COLO829 (cell line): ENCODE results near the gene GLP1R.

ENCODE experiments used
- DNase-seq: peaks from one replicate; pipeline ENCODE4 v3.0.0; 2012; ENCODE audit warnings: low spot score

The GLP1R gene

GRCh38 chr6:39062014-39062740 lies 13.6 kb downstream of the GLP1R start:
- no peak for DNase-seq

DNA sequence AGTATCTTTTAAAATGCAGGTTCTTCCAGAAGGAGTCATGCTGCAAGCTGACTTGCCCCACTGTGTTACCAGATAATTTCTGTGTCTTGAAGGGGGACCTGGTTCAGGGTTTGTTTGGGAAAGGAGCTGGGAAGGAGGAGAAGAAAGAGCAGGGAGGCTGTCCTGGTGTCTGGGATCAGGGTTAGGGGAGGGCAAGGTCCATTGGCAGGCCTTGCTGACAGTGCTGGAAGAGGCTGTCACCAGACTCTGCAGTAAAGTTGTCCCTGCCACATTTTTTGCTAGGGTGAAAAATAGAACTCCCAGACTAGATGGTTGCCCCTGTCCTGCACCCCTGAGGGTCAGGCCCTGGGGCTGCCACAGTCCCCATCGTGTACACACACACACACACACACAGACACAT lies 14.9 kb downstream of the GLP1R start:
- DNase-seq = no peak

GRCh38 chr6:39065561-39065960 lies 17.0 kb downstream of the GLP1R start:
- DNase-seq = no peak

GRCh38 chr6:39068391-39068790 lies 19.8 kb downstream of the GLP1R start:
- DNase-seq = no peak

- no peak for DNase-seq
Measured at GRCh38 chr6:39072830-39073229, 24.2 kb downstream of the GLP1R start.

DNA sequence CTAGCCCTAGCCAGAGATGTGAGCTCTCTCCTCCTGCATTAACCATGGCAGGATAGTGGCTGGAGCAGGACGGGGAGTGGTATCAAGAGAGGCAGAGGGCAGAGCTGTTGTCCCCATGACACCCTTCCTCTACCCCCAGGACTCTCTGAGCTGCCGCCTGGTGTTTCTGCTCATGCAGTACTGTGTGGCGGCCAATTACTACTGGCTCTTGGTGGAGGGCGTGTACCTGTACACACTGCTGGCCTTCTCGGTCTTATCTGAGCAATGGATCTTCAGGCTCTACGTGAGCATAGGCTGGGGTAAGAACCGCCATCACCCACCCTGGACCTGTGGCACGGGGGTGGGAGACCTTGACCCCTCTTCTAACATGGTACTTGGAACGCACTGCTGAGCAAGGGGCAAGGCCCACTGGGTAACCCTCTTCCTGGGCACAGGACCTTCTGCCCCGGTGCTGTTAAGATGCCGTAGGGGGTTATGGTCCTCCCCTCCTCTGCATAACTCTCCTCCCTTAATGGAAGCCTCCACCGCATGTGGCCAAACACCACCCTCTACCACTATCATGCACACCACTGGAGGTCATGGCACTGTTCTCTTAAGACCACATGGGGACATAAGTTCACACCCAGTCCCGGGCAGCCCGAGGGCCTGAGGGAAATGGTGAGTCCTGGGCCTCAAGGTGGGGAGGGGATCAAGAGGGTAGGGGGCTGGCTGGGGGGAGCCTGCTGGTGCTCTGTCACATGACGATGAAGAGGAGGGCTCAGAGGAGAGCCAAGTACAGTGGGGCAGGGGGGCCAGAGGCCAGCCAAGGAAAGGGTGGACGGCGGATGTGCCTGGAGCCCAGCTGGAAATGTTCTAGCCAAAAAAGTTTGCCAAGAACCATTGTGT lies 25.1 kb downstream of the GLP1R start:
- DNase-seq = no peak

DNA sequence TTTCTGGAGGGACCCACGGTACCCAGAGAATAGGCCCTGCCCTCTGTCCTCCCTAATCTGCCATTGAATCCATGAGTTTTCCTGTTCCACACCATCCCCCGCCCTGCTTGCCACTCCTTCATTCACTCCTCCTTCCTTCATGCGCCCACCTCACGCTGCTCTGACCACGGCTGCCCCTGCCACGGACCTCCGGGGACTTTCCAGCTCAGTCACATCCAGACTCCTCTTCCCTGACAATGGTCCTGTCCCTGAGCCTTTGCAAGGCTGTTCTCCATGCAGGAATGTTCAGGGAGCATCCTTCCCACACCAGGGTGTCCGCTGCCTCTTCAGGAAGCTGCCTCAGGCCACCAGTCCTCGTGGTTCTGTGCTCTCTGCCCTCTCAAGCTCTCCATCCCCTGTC lies 25.9 kb downstream of the GLP1R start:
- no peak for DNase-seq

GRCh38 chr6:39075010-39075686 lies 26.6 kb downstream of the GLP1R start:
- DNase-seq = no peak

- no peak for DNase-seq
Measured at GRCh38 chr6:39075807-39076622, 27.4 kb downstream of the GLP1R start.

DNA sequence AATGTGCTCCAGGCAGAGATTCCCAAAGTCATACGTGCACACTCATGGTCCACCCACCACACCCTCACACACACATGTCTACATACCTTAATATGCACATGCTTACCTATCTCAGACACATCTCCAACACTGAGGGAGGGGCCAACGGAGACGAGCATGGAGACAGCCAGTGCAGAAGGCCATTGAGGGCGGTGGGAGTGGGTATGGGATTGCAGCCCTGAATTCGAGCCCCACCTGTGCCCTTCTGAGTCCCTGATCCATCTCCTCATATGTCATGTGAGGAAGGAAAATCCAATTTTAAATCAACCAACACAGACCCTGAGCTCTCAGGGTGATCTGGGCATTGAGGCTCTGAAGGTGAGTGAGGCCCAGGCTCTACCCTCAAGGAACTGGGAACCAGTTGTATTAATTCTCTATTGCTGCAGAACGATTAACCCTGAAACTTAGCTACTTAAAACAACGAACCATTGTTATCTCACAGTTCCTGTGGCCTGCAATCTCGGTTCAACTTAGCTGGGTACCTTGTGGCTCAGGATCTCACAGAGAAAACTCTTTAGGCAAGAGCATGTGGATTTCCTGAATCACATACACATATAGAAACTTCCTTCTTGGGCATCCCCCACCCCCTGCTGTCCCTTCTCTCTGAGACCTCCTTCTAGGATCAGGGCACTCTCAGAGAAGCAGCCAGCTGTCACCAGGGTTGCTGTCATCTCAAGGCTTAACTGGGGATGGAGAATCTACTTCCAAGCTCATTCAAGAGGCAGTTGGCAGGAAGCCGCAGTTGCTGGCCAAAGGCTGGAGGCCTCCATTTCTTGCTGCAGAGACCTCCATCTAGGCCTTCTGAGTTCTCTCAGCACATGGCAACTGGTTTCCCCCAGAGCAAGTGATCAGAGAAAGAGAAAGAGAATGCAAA lies 28.3 kb downstream of the GLP1R start:
- no peak for DNase-seq

GRCh38 chr6:39077882-39078594 lies 29.5 kb downstream of the GLP1R start:
- DNase-seq = no peak

- DNase-seq = no peak
Measured at GRCh38 chr6:39078695-39079094, 30.1 kb downstream of the GLP1R start.

DNA sequence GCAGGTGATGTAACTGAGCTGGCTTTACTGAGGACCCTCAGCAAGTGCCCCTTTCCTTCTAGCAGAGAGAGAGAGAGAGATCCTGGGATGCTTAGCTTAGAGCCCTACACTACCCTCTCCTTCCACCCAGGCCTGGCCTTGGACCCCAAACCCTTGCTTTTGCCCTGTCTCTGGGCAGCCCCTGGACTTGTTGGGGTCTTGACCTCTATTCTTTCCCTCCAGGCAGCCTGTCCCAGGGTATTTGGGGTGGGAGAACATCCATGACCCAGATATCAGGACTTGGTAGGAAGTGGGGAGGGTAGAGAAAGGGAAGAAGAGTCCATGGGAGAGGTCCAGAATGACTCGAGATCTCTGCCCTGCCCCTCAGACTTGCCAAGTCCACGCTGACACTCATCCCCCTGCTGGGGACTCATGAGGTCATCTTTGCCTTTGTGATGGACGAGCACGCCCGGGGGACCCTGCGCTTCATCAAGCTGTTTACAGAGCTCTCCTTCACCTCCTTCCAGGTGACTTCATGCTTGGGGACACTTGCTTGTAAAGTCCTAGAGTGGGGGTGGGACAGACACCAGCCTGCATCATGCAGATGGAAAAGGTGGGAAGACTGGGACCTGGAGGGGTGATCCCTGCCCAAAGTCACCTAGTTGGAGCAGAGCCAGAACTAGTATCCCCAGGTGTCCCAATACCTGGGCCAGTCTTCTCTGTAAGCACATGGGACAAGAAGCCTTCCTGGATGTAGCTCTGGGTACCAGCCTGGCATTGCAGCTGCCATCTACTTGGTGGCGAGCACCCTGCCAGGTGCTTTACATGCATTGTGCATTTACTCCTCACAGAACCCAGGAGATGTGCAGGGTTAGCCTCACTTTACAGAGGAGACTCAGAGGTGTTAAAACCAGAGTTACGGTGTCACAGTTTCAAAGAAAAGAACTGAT lies 30.9 kb downstream of the GLP1R start:
- no peak for DNase-seq

GRCh38 chr6:39080246-39080875 lies 31.8 kb downstream of the GLP1R start:
- no peak for DNase-seq

GRCh38 chr6:39082310-39082709 lies 33.7 kb downstream of the GLP1R start:
- DNase-seq = no peak

GRCh38 chr6:39083231-39083634 lies 34.7 kb downstream of the GLP1R start:
- DNase-seq = no peak

DNA sequence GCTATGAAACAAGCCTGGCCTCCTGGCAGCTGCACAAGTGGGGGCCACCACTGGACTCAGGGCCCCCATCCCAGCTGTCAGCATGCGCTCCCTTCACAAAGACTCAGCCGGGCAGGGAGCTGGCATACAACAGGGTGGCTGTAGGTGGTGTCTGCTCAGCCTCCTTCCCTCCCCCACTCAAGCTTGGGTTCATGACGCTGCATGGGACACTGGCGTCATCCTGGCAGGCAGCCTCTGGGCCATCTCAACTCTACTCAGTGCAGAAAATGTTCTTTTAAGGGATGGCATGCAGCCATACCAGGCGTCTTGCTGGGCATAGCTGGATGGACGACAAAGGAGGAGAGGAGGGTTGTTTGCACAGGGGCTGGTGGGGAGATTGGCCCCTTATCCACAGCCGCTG lies 35.9 kb downstream of the GLP1R start:
- no peak for DNase-seq

- no peak for DNase-seq
Measured at GRCh38 chr6:39085129-39085797, 36.7 kb downstream of the GLP1R start.
